ENCODE results near the gene CBLC. TPM values are rescaled to one million over a fixed set of nuclear protein-coding genes. Genes with fewer than 3 reads are reported as not detected.

CBLC gene
- total RNA-seq, 1 donor from 2014 or later: not detected

- Mint-ChIP-seq H3K27me3 (ENCODE audit: low read depth) (peaks cover 19% of the 10 kb centered on the region), H3K9me3 (no peaks in the 10 kb centered on the region), H3K4me3 (peak within 1 kb of the TSS; percentile 62), H3K4me1 (peaks cover 26% of the 10 kb centered on the region), H3K36me3 (ENCODE audit: low read depth) (no peaks in the 10 kb centered on the region), H3K27ac (ENCODE audit: unreplicated experiment) (no peak within 1 kb of the TSS)
- DNase-seq (ENCODE audit: low read depth, low spot score): peak; percentile 55
- no peak for TF ChIP-seq CTCF (conservative IDR thresholded peaks at IDR 0.05)
These were observed 31.0 kb downstream of the CBLC start, which contains the start of gene BCAM for GRCh38 chr19:44808463-44809371. BCAM (plus strand) TSS chr19:44809103; CDS start chr19:44809125, 22 bp downstream.

GRCh38 chr19:44809577-44810233 lies 32.0 kb downstream of the CBLC start:
- H3K4me3 Mint-ChIP-seq: peak overlapping the region; percentile 62
- H3K9me3 Mint-ChIP-seq: no peaks in the 10 kb centered on the region
- H3K27me3 Mint-ChIP-seq (ENCODE audit: low read depth): peaks cover 15% of the 10 kb centered on the region
- TF ChIP-seq CTCF (conservative IDR thresholded peaks at IDR 0.05): no peak
- H3K27ac Mint-ChIP-seq (ENCODE audit: unreplicated experiment): no peak overlapping the region
- H3K4me1 Mint-ChIP-seq: peaks cover 31% of the 10 kb centered on the region
- no peak for DNase-seq (ENCODE audit: low read depth, low spot score)
- H3K36me3 Mint-ChIP-seq (ENCODE audit: low read depth): no peaks in the 10 kb centered on the region

- H3K4me3 Mint-ChIP-seq: no peak overlapping the region
- no peak for DNase-seq (ENCODE audit: low read depth, low spot score)
These were observed 32.8 kb downstream of the CBLC start for GRCh38 chr19:44810234-44811121.

GRCh38 chr19:44811122-44811419 lies 33.4 kb downstream of the CBLC start:
- no peak for TF ChIP-seq CTCF (conservative IDR thresholded peaks at IDR 0.05)
- Mint-ChIP-seq H3K36me3 (ENCODE audit: low read depth) (no peaks in the 10 kb centered on the region), H3K27ac (ENCODE audit: unreplicated experiment) (no peak overlapping the region), H3K27me3 (ENCODE audit: low read depth) (peaks cover 9% of the 10 kb centered on the region), H3K4me3 (no peak overlapping the region), H3K9me3 (no peaks in the 10 kb centered on the region), H3K4me1 (peaks cover 31% of the 10 kb centered on the region)
- no peak for DNase-seq (ENCODE audit: low read depth, low spot score)

More at GRCh38 chr19:44810234-44811121, 32.8 kb downstream of the CBLC start:
- H3K9me3 Mint-ChIP-seq: no peaks in the 10 kb centered on the region
- H3K27me3 Mint-ChIP-seq (ENCODE audit: low read depth): peaks cover 9% of the 10 kb centered on the region
- no peak for TF ChIP-seq CTCF (conservative IDR thresholded peaks at IDR 0.05)
- peaks cover 31% of the 10 kb centered on the region for H3K4me1 Mint-ChIP-seq
- no peak overlapping the region for H3K27ac Mint-ChIP-seq (ENCODE audit: unreplicated experiment)
- H3K36me3 Mint-ChIP-seq (ENCODE audit: low read depth): no peaks in the 10 kb centered on the region

- Mint-ChIP-seq H3K4me3 (no peak overlapping the region), H3K9me3 (no peaks in the 10 kb centered on the region), H3K27me3 (ENCODE audit: low read depth) (peaks cover 2% of the 10 kb centered on the region), H3K4me1 (peaks cover 25% of the 10 kb centered on the region), H3K27ac (ENCODE audit: unreplicated experiment) (no peak overlapping the region), H3K36me3 (ENCODE audit: low read depth) (no peaks in the 10 kb centered on the region)
- no peak for DNase-seq (ENCODE audit: low read depth, low spot score)
- no peak for TF ChIP-seq CTCF (conservative IDR thresholded peaks at IDR 0.05)
These were observed 34.5 kb downstream of the CBLC start for GRCh38 chr19:44812142-44812718.

All from neural crest cell (in vitro differentiated cells).